ENCODE data around the gene FAAH2. TPM values are rescaled to one million over a fixed set of nuclear protein-coding genes. Genes with fewer than 3 reads are reported as not detected.

The FAAH2 gene
- total RNA-seq (2022; extraction: Qiagen RNA extraction; ENCODE audit: low read depth): 0.07 to 0.23 TPM (median 0.12 TPM) in 3 of 5 replicates, not detected in the others

GRCh38 chrX:57286507-57287251 lies at the start of gene FAAH2:
FAAH2 (plus strand) TSS chrX:57286706; CDS start chrX:57286826, 120 bp downstream.

Other genes starting within 250 kb of the FAAH2 start
- gene SPIN2B, start 165.2 kb upstream of the FAAH2 start, total RNA-seq (2022; extraction: Qiagen RNA extraction; ENCODE audit: low read depth): 9.1 to 10.9 TPM (median 9.7 TPM) in 5 replicates
- gene SPIN2A, start 149.3 kb upstream of the FAAH2 start, total RNA-seq (2022; extraction: Qiagen RNA extraction; ENCODE audit: low read depth): 0.12 to 0.32 TPM (median 0.14 TPM) in 4 of 5 replicates, not detected in the other

All from A549 treated with CpdA at 1 μM for 4 hours (cell line).